DND-41 (cell line): ENCODE measurements around the gene VSTM2B.
"Not testable (repeated sequence)": the region's sequence is repeated elsewhere in the genome, so short reads cannot be mapped to it uniquely, and the experiment has no call there.

Source experiments
- ATAC-seq: fragments of 200-7000 bp; cut with Tn5 transposase; 3 replicates; pipeline ENCODE4 v1.9.1; 2021; ENCODE audit warnings: low read depth; ENCODE audit not compliant: insufficient read depth
- DNase-seq: peaks from one replicate; pipeline ENCODE4 v3.0.0-alpha.2; 2020
- H2AFZ ChIP-seq: 2 replicates; pipeline ENCODE4 v1.6.0; 2012; ENCODE audit warnings: low read depth, low read length
- H3K27ac ChIP-seq: 2 replicates; pipeline ENCODE4 v1.5.1; 2012; ENCODE audit warnings: low read length, inconsistent platforms
- H3K27me3 ChIP-seq: fragments of 200-600 bp; sonication (generic); 2 replicates; pipeline ENCODE4 v1.6.0; 2012; ENCODE audit warnings: low read length, mild to moderate bottlenecking, inconsistent platforms; ENCODE audit not compliant: insufficient read depth, poor library complexity
- H3K36me3 ChIP-seq: 2 replicates; pipeline ENCODE4 v1.5.1; 2012; ENCODE audit warnings: low read length, inconsistent platforms; ENCODE audit not compliant: insufficient read depth
- H3K4me1 ChIP-seq: 2 replicates; pipeline ENCODE4 v1.5.1; 2012; ENCODE audit warnings: mild to moderate bottlenecking, low read length; ENCODE audit not compliant: insufficient read depth
- H3K4me2 ChIP-seq: 2 replicates; pipeline ENCODE4 v1.6.0; 2012; ENCODE audit warnings: mild to moderate bottlenecking, moderate library complexity, low read length, inconsistent platforms; ENCODE audit not compliant: insufficient read depth
- H3K4me3 ChIP-seq, 2 experiments: fragments of 200-600 bp in 1 of 2; shearing (Covaris generic) in 1 of 2; 2 replicates each; pipeline ENCODE4 v1.5.1; 2012 to 2016; ENCODE audit warnings: inconsistent platforms in 2 of 2, low read length in 2 of 2, mild to moderate bottlenecking in 2 of 2, low read depth in 1 of 2, moderate library complexity in 1 of 2
- H3K79me2 ChIP-seq: 2 replicates; pipeline ENCODE4 v1.6.0; 2012; ENCODE audit warnings: low read length, inconsistent platforms; ENCODE audit not compliant: insufficient read depth
- H3K9ac ChIP-seq: 2 replicates; pipeline ENCODE4 v1.6.0; 2012; ENCODE audit warnings: low read depth, mild to moderate bottlenecking, inconsistent platforms, low read length, moderate library complexity
- H3K9me3 ChIP-seq: 2 replicates; pipeline ENCODE4 v1.5.1; 2012; ENCODE audit warnings: low read length, moderate library complexity, mild to moderate bottlenecking, inconsistent platforms; ENCODE audit not compliant: insufficient read depth, severe bottlenecking
- H4K20me1 ChIP-seq: 2 replicates; pipeline ENCODE4 v1.6.0; 2012; ENCODE audit warnings: low read length; ENCODE audit not compliant: insufficient read depth
- CTCF ChIP-seq: IDR thresholded peaks from 2 replicates; pipeline ENCODE4 v1.5.1; 2012; ENCODE audit warnings: borderline replicate concordance, low read length, moderate library complexity, mild to moderate bottlenecking; ENCODE audit not compliant: poor library complexity, severe bottlenecking; ENCODE audit errors: extremely low read depth
- EZH2 ChIP-seq: IDR thresholded peaks from 3 replicates; pipeline ENCODE4 v1.6.1; 2012; ENCODE audit warnings: borderline replicate concordance, low read depth, mild to moderate bottlenecking, moderate library complexity, low read length, inconsistent platforms; ENCODE audit not compliant: severe bottlenecking

Gene VSTM2B

GRCh38 chr19:29485293-29485692, 40.5 kb upstream of the VSTM2B start:
- Histone ChIP-seq H3K4me1 (peaks cover 18% of the 10 kb centered on the region), H3K79me2 (no peaks in the 10 kb centered on the region), H3K27ac (no peak overlapping the region), H2AFZ (no peak overlapping the region), H3K9me3 (peaks cover 7% of the 10 kb centered on the region), H4K20me1 (no peaks in the 10 kb centered on the region), H3K4me2 (no peak overlapping the region), H3K27me3 (no peaks in the 10 kb centered on the region), H3K36me3 (no peaks in the 10 kb centered on the region), H3K4me3 (no peak overlapping the region), H3K9ac (no peak overlapping the region)
- ATAC-seq = no peak
- DNase-seq = no peak
- no peak for TF ChIP-seq EZH2
- no peak for TF ChIP-seq CTCF

GRCh38 chr19:29486961-29487360, 38.8 kb upstream of the VSTM2B start:
- H4K20me1 ChIP-seq, H3K79me2 ChIP-seq, H3K27me3 ChIP-seq, H2AFZ ChIP-seq, H3K4me3 ChIP-seq, ATAC-seq, DNase-seq, H3K36me3 ChIP-seq, H3K9me3 ChIP-seq, H3K9ac ChIP-seq, H3K4me2 ChIP-seq: not testable (repeated sequence)
- Histone ChIP-seq H3K27ac (peak overlapping the region; percentile 41; the same call in 1 of the 2 replicates), H3K4me1 (peaks cover 18% of the 10 kb centered on the region)

- H3K27ac ChIP-seq = peak overlapping the region; percentile 41; the same call in 1 of the 2 replicates
- H2AFZ ChIP-seq = 0 out of 2 replicates have a peak overlapping the region, but pooled peaks have one; percentile 51
- no peaks in the 10 kb centered on the region for H3K36me3 ChIP-seq
- peaks cover 18% of the 10 kb centered on the region for H3K4me1 ChIP-seq
- no peaks in the 10 kb centered on the region for H3K79me2 ChIP-seq
- TF ChIP-seq EZH2 (no peak), CTCF (no peak)
- ATAC-seq (peak; percentile 96), DNase-seq (peak; percentile 70)
- no peaks in the 10 kb centered on the region for H3K9me3 ChIP-seq
- H3K4me3 ChIP-seq = no peak overlapping the region
- H3K4me2 ChIP-seq = 0 out of 2 replicates have a peak overlapping the region, but pooled peaks have one; percentile 18
- no peak overlapping the region for H3K9ac ChIP-seq
- no peaks in the 10 kb centered on the region for H4K20me1 ChIP-seq
- H3K27me3 ChIP-seq = no peaks in the 10 kb centered on the region
These were observed 38.4 kb upstream of the VSTM2B start for GRCh38 chr19:29487432-29487831.

GRCh38 chr19:29488316-29488715, 37.5 kb upstream of the VSTM2B start:
- ATAC-seq = no peak
- no peak for DNase-seq

More at GRCh38 chr19:29488316-29488715, 37.5 kb upstream of the VSTM2B start:
- H3K27ac ChIP-seq = no peak overlapping the region
- no peak for TF ChIP-seq CTCF
- no peak for TF ChIP-seq EZH2
- no peak overlapping the region for H2AFZ ChIP-seq
- no peaks in the 10 kb centered on the region for H4K20me1 ChIP-seq
- no peaks in the 10 kb centered on the region for H3K36me3 ChIP-seq
- H3K9ac ChIP-seq = no peak overlapping the region
- H3K4me3 ChIP-seq = no peak overlapping the region
- H3K79me2 ChIP-seq = no peaks in the 10 kb centered on the region
- peaks cover 18% of the 10 kb centered on the region for H3K4me1 ChIP-seq
- H3K27me3 ChIP-seq = no peaks in the 10 kb centered on the region
- no peaks in the 10 kb centered on the region for H3K9me3 ChIP-seq
- no peak overlapping the region for H3K4me2 ChIP-seq
